OCI-LY7 (cell line): Measurements from ENCODE around the gene SLC16A3. TPM values are rescaled to one million over a fixed set of nuclear protein-coding genes. Genes with fewer than 3 reads are reported as not detected.

Source experiments
- BruUV-seq: library from RNA; stranded (reverse); fragments of 400-500 nt; replicated peaks from 2 replicates; lab custom pipeline; 2021; lab: Mats Ljungman, UMichigan
- CTCF ChIA-PET: fragments of 300-600 bp; sonication (Branson Sonifier 250); formaldehyde crosslinking; loops from one replicate; lab custom pipeline; 2022; ENCODE audit warnings: antibody characterized with exemption; ENCODE audit not compliant: unreplicated experiment; lab: Charles Lee
- POLR2A ChIA-PET: fragments of 300-600 bp; sonication (Branson Sonifier 250); formaldehyde crosslinking; loops from one replicate; lab custom pipeline; 2022; ENCODE audit warnings: antibody characterized with exemption; lab: Charles Lee
- DNase-seq: peaks from one replicate; pipeline ENCODE4 v3.0.0-alpha.2; 2015; ENCODE audit warnings: low spot score
- H2AFZ ChIP-seq: fragments of 200-600 bp; sonication (generic), shearing (Covaris generic); 2 replicates; pipeline ENCODE4 v1.6.1; 2014; ENCODE audit warnings: mild to moderate bottlenecking, antibody characterized with exemption, low read length, moderate library complexity
- H3K27ac ChIP-seq: fragments of 200-600 bp; sonication (generic); 2 replicates; pipeline ENCODE4 v1.5.1; 2014; ENCODE audit warnings: mixed run types, low read depth, mild to moderate bottlenecking, moderate library complexity, low read length, inconsistent platforms; ENCODE audit not compliant: poor library complexity, severe bottlenecking
- H3K36me3 ChIP-seq: fragments of 200-600 bp; sonication (generic); 2 replicates; pipeline ENCODE4 v1.6.1; 2014; ENCODE audit warnings: mild to moderate bottlenecking, antibody characterized with exemption, low read length, moderate library complexity, mixed read lengths; ENCODE audit not compliant: insufficient read depth
- H3K4me1 ChIP-seq: fragments of 200-600 bp; sonication (generic); 2 replicates; pipeline ENCODE4 v1.5.1; 2014; ENCODE audit warnings: mild to moderate bottlenecking, low read length; ENCODE audit not compliant: insufficient read depth, poor library complexity, severe bottlenecking
- H3K4me2 ChIP-seq: fragments of 200-600 bp; sonication (generic); 2 replicates; pipeline ENCODE4 v1.6.1; 2014; ENCODE audit warnings: mild to moderate bottlenecking, low read length
- H3K4me3 ChIP-seq: fragments of 200-600 bp; sonication (generic); 2 replicates; pipeline ENCODE4 v1.5.1; 2014; ENCODE audit warnings: mild to moderate bottlenecking, low read depth, low read length; ENCODE audit not compliant: poor library complexity, severe bottlenecking
- H3K79me2 ChIP-seq: fragments of 200-600 bp; sonication (generic); 2 replicates; pipeline ENCODE4 v1.6.1; 2016; ENCODE audit warnings: low read depth, mild to moderate bottlenecking, low read length, moderate library complexity, mixed read lengths; ENCODE audit not compliant: insufficient read depth
- H3K9me2 ChIP-seq: fragments of 200-600 bp; sonication (generic); 2 replicates; pipeline ENCODE4 v1.6.1; 2016; ENCODE audit warnings: mild to moderate bottlenecking, low read length, mixed read lengths; ENCODE audit not compliant: insufficient read depth
- H3K9me3 ChIP-seq: fragments of 200-600 bp; sonication (generic); 2 replicates; pipeline ENCODE4 v1.6.1; 2014; ENCODE audit warnings: mild to moderate bottlenecking, mixed run types, low read length, mixed read lengths
- H4K20me1 ChIP-seq: fragments of 200-600 bp; sonication (generic); 2 replicates; pipeline ENCODE4 v1.6.1; 2014; ENCODE audit warnings: mild to moderate bottlenecking, antibody characterized with exemption, low read length, moderate library complexity, mixed read lengths; ENCODE audit not compliant: insufficient read depth
- EZH2phosphoT487 ChIP-seq: fragments of 200-600 bp; sonication (generic); IDR thresholded peaks from 2 replicates; pipeline ENCODE4 v1.6.1; 2018; ENCODE audit warnings: low read depth, borderline replicate concordance, mild to moderate bottlenecking, mixed run types, antibody characterized with exemption, low read length, moderate library complexity, mixed read lengths
- intact Hi-C: fragments of 100-400 bp; cut with micrococcal nuclease; formaldehyde crosslinking; loops from one replicate; pipeline ENCODE4 v1.10.0; 2022; ENCODE audit not compliant: unreplicated experiment
- total RNA-seq, 2 experiments: library from RNA; depleted of rRNA in 1 of 2; stranded (reverse); fragments of >200 nt in 1 of 2; shearing (Covaris generic) in 1 of 2; gene quantifications; 2 replicates each; pipeline ENCODE4 v1.2.3, GENCODE V29; 2014 to 2022
- TF ChIP-seq, protein P1 (sequence below): fragments of 200-600 bp; sonication (generic); conservative IDR thresholded peaks from 2 replicates; pipeline ENCODE4 v1.5.1; 2014; ENCODE audit warnings: mild to moderate bottlenecking, antibody characterized with exemption, low read length, moderate library complexity, mixed read lengths

Gene SLC16A3
- total RNA-seq, 2 experiments from 2014 or later, result 21.6 to 55.0 TPM

DNA sequence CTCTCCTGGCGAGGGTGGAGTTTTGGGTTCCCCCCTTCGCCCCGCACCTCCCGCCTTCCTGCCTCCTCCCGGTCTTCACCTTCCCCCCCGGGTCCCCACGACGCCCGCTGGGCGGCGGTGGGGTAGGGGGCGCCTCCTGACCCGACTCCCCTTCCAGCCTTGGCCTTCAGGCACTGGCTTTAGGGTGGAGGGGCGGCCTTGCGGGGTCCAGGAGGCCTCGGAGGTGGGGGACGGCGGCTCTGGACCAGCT, 2.4 kb downstream of the SLC16A3 start:
- BruUV-seq, result no TSS peak
- intact Hi-C loops, result loop anchor here (5.0 kb wide), 1 partner anchor 186 kb away; the partner anchor contains the start of genes HEXD and OGFOD3
- H3K4me1 ChIP-seq, result peaks cover 43% of the 10 kb centered on the region
- no peak for DNase-seq
- no peaks in the 10 kb centered on the region for H3K79me2 ChIP-seq
- no peak for TF ChIP-seq EZH2phosphoT487
- TF ChIP-seq, protein P1, sequence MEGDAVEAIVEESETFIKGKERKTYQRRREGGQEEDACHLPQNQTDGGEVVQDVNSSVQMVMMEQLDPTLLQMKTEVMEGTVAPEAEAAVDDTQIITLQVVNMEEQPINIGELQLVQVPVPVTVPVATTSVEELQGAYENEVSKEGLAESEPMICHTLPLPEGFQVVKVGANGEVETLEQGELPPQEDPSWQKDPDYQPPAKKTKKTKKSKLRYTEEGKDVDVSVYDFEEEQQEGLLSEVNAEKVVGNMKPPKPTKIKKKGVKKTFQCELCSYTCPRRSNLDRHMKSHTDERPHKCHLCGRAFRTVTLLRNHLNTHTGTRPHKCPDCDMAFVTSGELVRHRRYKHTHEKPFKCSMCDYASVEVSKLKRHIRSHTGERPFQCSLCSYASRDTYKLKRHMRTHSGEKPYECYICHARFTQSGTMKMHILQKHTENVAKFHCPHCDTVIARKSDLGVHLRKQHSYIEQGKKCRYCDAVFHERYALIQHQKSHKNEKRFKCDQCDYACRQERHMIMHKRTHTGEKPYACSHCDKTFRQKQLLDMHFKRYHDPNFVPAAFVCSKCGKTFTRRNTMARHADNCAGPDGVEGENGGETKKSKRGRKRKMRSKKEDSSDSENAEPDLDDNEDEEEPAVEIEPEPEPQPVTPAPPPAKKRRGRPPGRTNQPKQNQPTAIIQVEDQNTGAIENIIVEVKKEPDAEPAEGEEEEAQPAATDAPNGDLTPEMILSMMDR, result 0 out of 2 replicates have a peak, but pooled peaks have one; percentile 13
- H4K20me1 ChIP-seq, result peaks cover 8% of the 10 kb centered on the region; the same call in 1 of the 2 replicates
- peak overlapping the region; percentile 10 for H3K4me3 ChIP-seq
- no peak overlapping the region for H3K27ac ChIP-seq
- H3K9me3 ChIP-seq, result no peaks in the 10 kb centered on the region
- no peaks in the 10 kb centered on the region for H3K36me3 ChIP-seq
- no peak overlapping the region for H2AFZ ChIP-seq
- POLR2A ChIA-PET, result no interaction called here
- no peaks in the 10 kb centered on the region for H3K9me2 ChIP-seq
- peak overlapping the region; percentile 36; the same call in 1 of the 2 replicates for H3K4me2 ChIP-seq
- CTCF ChIA-PET, result no interaction called here

DNA sequence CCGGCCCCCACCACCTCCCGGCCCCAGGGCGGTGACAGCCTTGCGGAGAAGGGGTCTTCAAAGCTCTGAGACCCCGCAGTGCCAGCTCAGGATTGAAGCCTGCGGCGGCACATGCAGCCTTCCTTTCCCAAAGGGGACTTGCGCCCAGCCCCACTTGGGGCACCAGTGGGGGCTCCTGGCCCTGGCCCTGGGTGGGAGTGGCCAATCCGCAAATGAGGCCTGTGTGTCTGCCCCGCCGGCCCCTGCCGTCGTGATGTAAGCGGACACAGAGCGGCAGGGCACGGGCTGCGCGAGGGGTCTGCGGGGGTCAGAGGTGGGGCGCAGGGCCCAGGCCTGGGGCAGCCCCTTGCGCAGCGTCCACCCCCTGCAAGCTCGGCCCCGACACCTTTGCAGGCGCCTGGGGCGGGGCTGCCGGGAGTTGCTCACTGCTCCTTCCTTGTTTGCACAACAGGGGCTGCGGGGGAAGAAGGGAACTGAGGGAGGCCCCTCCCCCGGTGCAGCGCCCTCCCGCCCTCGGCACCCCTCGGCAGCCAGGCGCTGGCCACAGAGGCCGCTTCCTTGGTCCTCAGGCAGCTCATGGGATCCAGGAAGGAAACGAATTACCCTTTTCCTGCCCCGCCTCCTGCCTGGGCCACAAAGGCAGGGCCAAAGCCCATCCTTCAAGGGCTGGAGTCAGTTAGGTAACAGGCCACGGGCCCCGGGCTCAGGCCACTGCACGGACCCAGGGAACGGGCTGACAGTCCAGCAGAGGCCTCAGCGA, 2.9 kb downstream of the SLC16A3 start:
- Histone ChIP-seq H2AFZ (no peak overlapping the region), H3K4me2 (peak overlapping the region; percentile 36; the same call in 1 of the 2 replicates)
- intact Hi-C loops, result loop anchor here (5.0 kb wide), 1 partner anchor 186 kb away; the partner anchor contains the start of genes HEXD and OGFOD3

More for the DNA sequence above, 2.9 kb downstream of the SLC16A3 start:
- POLR2A ChIA-PET, result no interaction called here
- CTCF ChIA-PET, result no interaction called here
- TF ChIP-seq EZH2phosphoT487, result no peak
- TF ChIP-seq, protein P1, result no peak
- Histone ChIP-seq H4K20me1 (peaks cover 8% of the 10 kb centered on the region; the same call in 1 of the 2 replicates), H3K79me2 (no peaks in the 10 kb centered on the region), H3K27ac (no peak overlapping the region), H3K9me3 (no peaks in the 10 kb centered on the region), H3K36me3 (no peaks in the 10 kb centered on the region), H3K9me2 (no peaks in the 10 kb centered on the region), H3K4me3 (peak overlapping the region; percentile 10), H3K4me1 (peaks cover 43% of the 10 kb centered on the region)
- DNase-seq, result no peak
- no TSS peak for BruUV-seq
